Right lobe of liver (tissue), 6 donors: ENCODE data around the gene SMIM43. TPM values are rescaled to one million over a fixed set of nuclear protein-coding genes. Genes with fewer than 3 reads are reported as not detected.
A peak's percentile ranks its signal among the peaks of the same experiment; 100 is the strongest.

Source experiments
- ATAC-seq, 4 donors: fragments of 200-7000 bp; cut with Tn5 transposase; one replicate each; pipeline ENCODE4 v1.9.1; 2020; ENCODE audit warnings: mild to moderate bottlenecking in 4 of 4, moderate library complexity in 4 of 4
- DNase-seq, 3 donors: peaks; one replicate each; pipeline ENCODE4 v3.0.0-alpha.2; 2020
- H3K27ac ChIP-seq, 3 donors: fragments of 200-600 bp; one replicate each; pipeline ENCODE4 v1.8.0; 2022
- H3K27me3 ChIP-seq, 2 donors: fragments of 200-600 bp; one replicate each; pipeline ENCODE4 v1.8.0; 2022
- H3K36me3 ChIP-seq, 4 donors: fragments of 200-600 bp; sonication (generic) in 1 of 4; one replicate each; pipeline versions ENCODE4 v1.5.1 to v1.8.0; 2017 to 2022; ENCODE audit warnings: control low read depth in 1 of 4
- H3K4me1 ChIP-seq, 4 donors: fragments of 200-600 bp; sonication (generic) in 1 of 4; one replicate each; pipeline versions ENCODE4 v1.5.1 to v1.8.0; 2017 to 2022; ENCODE audit warnings: control low read depth in 1 of 4
- H3K4me3 ChIP-seq, 3 donors: fragments of 200-600 bp; one replicate each; pipeline ENCODE4 v1.8.0; 2022
- H3K9me3 ChIP-seq, 4 donors: fragments of 200-600 bp; sonication (generic) in 1 of 4; one replicate each; pipeline versions ENCODE4 v1.5.1 to v1.8.0; 2017 to 2022; ENCODE audit warnings: control low read depth in 1 of 4
- CTCF ChIP-seq, 4 donors: fragments of 200-600 bp in 3 of 4; fragments of 450-650 bp in 1 of 4; IDR thresholded peaks; one replicate each; pipeline versions ENCODE4 v1.5.1 to v1.8.0; 2016 to 2022; ENCODE audit warnings: antibody characterized with exemption in 4 of 4, mild to moderate bottlenecking in 2 of 4
- POLR2A ChIP-seq: fragments of 450-650 bp; IDR thresholded peaks from one replicate; pipeline ENCODE4 v1.6.1; 2017; ENCODE audit warnings: antibody characterized with exemption, mild to moderate bottlenecking
- WGBS: methylation state at CpG from one replicate; pipeline ENCODE4 v1.1.6; 2018; ENCODE audit warnings: low coverage, low lambda C conversion rate; ENCODE audit not compliant: insufficient coverage; ENCODE audit errors: missing lambda C conversion rate; 5-methylcytosine and 5-hydroxymethylcytosine counted together
- intact Hi-C, 2 donors: fragments of 100-400 bp; cut with DNase I; formaldehyde crosslinking; loops; one replicate each; pipeline versions ENCODE4 v1.11.2 to v1.14.1; 2022
- total RNA-seq, 6 experiments: library from RNA; depleted of rRNA in 2 of 6; stranded (reverse); fragments of >200 nt in 2 of 6; fragmentation: NEBNext Ultra II Directional in 3 of 6; extraction: Animal tissue kit (Norgen Biotek cat#: 25700) in 3 of 6; gene quantifications; one replicate each; pipeline versions ENCODE4 v1.1.0 to v1.2.4, GENCODE V29; 2016 to 2023
- donor health status: DM: no; HTN: yes; CAD: no.
- donor health status: DM: no; HTN: no; CAD: no.
- donor health status: DM: no; HTN: no; CAD: no.
- donor health status: DM: no; HTN: yes; CAD: no.
- donor health status: DM: no; HTN: yes; CAD: no.

SMIM43 gene
- total RNA-seq, 6 experiments from 2014 or later, result not detected

DNA sequence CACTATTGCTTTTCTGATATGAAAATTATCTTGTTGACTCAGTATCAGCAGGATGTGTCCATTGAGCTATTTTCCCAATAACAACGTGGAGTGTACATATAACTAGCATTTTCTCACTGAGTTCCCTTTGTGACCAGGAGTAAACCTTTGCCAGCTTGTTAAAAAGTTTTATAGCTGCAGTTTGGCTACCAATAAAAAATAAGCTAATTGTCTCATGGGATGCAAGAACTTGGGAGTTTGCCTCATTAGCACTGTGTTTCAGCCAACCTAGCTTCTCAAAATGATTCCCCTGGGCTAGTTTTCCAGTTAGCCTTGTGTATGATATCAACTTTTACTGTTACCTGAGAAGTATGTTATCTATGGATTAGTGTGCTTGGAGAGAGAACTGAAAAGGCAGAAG, 43.3 kb downstream of the SMIM43 start:
- ATAC-seq, result no peak
- TF ChIP-seq POLR2A, result no peak
- TF ChIP-seq CTCF (IDR thresholded peaks at IDR 0.05), result no peak
- intact Hi-C loops, result loop anchor here in 1 of 2 donors (10.0 kb wide), 2 partner anchors 237 to 347 kb away; no protein-coding TSS in a partner anchor
- 35% methylated on average over 1 of the region's 1 CpG for WGBS
- H3K4me3 ChIP-seq, result no peak overlapping the region
- H3K4me1 ChIP-seq, result no peaks in the 10 kb centered on the region
- no peak overlapping the region for H3K27ac ChIP-seq
- no peaks in the 10 kb centered on the region for H3K27me3 ChIP-seq
- no peaks in the 10 kb centered on the region for H3K36me3 ChIP-seq
- no peak for DNase-seq
- H3K9me3 ChIP-seq, result no peaks in the 10 kb centered on the region

DNA sequence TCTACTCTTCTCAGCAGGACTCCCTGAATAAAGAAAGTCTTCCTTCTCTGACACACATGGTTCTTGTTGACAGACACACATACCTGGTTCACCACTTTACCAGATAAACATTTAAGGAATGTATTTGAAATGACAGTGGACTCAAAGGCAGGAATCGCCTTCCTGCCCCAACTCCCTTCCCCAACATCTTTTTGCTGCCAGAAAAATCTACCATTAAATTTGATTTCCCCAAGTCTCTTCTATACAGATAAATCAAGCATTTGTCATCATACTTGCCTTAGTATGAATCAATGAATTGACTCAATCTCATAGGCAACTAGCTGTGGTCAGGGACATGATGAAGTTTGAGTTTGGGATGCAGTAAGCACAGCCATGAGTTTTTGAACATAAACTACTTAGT, 44.9 kb downstream of the SMIM43 start:
- Histone ChIP-seq H3K36me3 (no peaks in the 10 kb centered on the region), H3K27me3 (no peaks in the 10 kb centered on the region), H3K4me3 (no peak overlapping the region), H3K4me1 (no peaks in the 10 kb centered on the region), H3K27ac (no peak overlapping the region), H3K9me3 (no peaks in the 10 kb centered on the region)
- no peak for ATAC-seq
- no peak for DNase-seq
- intact Hi-C loops, result loop anchor here in 1 of 2 donors (10.0 kb wide), 2 partner anchors 235 to 345 kb away; no protein-coding TSS in a partner anchor
- TF ChIP-seq POLR2A (no peak), CTCF (IDR thresholded peaks at IDR 0.05) (no peak)
- WGBS, result 65% methylated on average over 1 of the region's 1 CpG

DNA sequence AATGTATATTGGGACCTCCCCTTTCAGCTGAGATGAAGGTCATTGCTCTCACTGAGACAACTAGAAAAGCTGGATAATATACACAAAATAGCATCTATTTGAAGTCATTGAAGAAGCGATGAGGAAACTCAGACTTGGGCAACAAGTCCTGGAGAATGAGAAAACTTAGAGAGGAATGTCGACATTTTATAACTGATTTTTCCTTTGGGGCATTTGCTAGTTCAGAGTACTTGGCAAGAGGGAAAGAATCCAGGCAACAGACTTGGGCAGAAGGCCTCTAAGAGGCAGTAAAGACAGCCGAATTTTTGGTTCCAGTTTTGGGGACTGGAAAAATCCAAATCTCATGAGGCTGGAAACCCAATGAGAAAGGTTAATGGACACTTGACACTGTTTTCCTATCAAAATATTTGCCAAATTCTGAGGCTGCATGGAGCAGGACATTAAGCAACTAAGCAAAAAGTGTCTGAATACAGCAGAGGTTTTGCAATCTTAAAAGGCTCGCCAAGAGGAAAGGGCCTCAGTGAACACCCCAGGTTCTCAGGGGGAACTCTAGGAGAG, 47.2 kb downstream of the SMIM43 start:
- no peak overlapping the region for H3K4me3 ChIP-seq
- H3K27me3 ChIP-seq, result no peaks in the 10 kb centered on the region
- H3K36me3 ChIP-seq, result no peaks in the 10 kb centered on the region
- DNase-seq (no peak), ATAC-seq (peak in 3 of 4 donors; percentile 85 to 95 (median 90))
- 12% methylated on average over 3 of the region's 4 CpGs for WGBS
- no peaks in the 10 kb centered on the region for H3K4me1 ChIP-seq
- TF ChIP-seq POLR2A (no peak), CTCF (IDR thresholded peaks at IDR 0.05) (no peak)
- intact Hi-C loops, result no loop called here
- peak overlapping the region in 1 of 3 donors; percentile 21 for H3K27ac ChIP-seq
- no peaks in the 10 kb centered on the region for H3K9me3 ChIP-seq

DNA sequence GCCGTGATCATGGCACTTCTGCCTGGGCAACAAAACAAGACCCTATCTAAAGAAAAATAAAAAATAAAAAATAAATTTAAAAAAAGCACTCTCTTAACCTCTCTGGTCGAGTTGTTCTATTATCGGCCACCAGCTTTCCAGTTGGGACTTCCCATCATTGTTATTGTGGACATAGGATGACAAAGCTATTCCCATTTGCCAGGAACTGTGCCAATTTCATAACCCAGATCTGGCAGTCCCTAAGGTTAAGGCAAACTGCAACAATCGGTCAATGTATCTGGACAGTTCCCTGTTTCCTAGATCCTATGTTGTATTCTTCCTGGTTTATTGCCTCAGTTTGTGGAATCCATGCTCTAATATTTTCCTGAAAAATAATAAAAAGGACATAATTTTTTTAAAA, 50.4 kb downstream of the SMIM43 start:
- Histone ChIP-seq H3K9me3 (no peaks in the 10 kb centered on the region), H3K36me3 (no peaks in the 10 kb centered on the region), H3K27me3 (no peaks in the 10 kb centered on the region), H3K27ac (no peak overlapping the region), H3K4me3 (no peak overlapping the region), H3K4me1 (no peaks in the 10 kb centered on the region)
- no peak for DNase-seq
- WGBS, result 61% methylated on average over 4 of the region's 4 CpGs
- intact Hi-C loops, result no loop called here
- no peak for TF ChIP-seq POLR2A
- ATAC-seq, result peak in 3 of 4 donors; percentile 44 to 62 (median 47)

- Histone ChIP-seq H3K4me3 (no peak overlapping the region), H3K27me3 (no peaks in the 10 kb centered on the region), H3K27ac (no peak overlapping the region), H3K4me1 (no peaks in the 10 kb centered on the region), H3K9me3 (no peaks in the 10 kb centered on the region), H3K36me3 (no peaks in the 10 kb centered on the region)
- ATAC-seq (no peak), DNase-seq (no peak)
- TF ChIP-seq CTCF (IDR thresholded peaks at IDR 0.05) (no peak), POLR2A (no peak)
- 83% methylated on average over 4 of the region's 4 CpGs for WGBS
- intact Hi-C loops, result no loop called here
Observed at GRCh38 chr4:121712783-121713182, 52.2 kb downstream of the SMIM43 start.
